SK-N-SH (cell line): ENCODE data around the gene PRKAA2.

ENCODE experiments used
- CHD2 ChIP-seq: fragments of 150-350 bp; IDR thresholded peaks from 2 replicates; pipeline ENCODE4 v1.6.1; 2018; ENCODE audit warnings: low read length; ENCODE audit not compliant: partially characterized antibody
- EP300 ChIP-seq, 2 experiments: IDR thresholded peaks; 2 replicates each; pipeline versions ENCODE4 v1.4.0 to v1.6.1; 2012; ENCODE audit warnings: borderline replicate concordance in 1 of 2, low read depth in 1 of 2, low read length in 1 of 2
- GABPA ChIP-seq: IDR thresholded peaks from 2 replicates; pipeline ENCODE4 v1.4.0; 2012; ENCODE audit warnings: low read depth, mild to moderate bottlenecking
- POLR2AphosphoS5 ChIP-seq: IDR thresholded peaks from 2 replicates; pipeline ENCODE4 v1.6.1; 2012; ENCODE audit warnings: low read depth, low read length
- RAD21 ChIP-seq: IDR thresholded peaks from 2 replicates; pipeline ENCODE4 v1.6.1; 2012; ENCODE audit warnings: mild to moderate bottlenecking, low read length
- RCOR1 ChIP-seq: fragments of 150-350 bp; IDR thresholded peaks from 2 replicates; pipeline ENCODE4 v1.6.1; 2017; ENCODE audit warnings: antibody characterized with exemption, low read length
- RXRA ChIP-seq: IDR thresholded peaks from 2 replicates; pipeline ENCODE4 v1.4.0; 2012; ENCODE audit warnings: low read depth, mild to moderate bottlenecking, borderline replicate concordance
- SMC3 ChIP-seq: IDR thresholded peaks from 2 replicates; pipeline ENCODE4 v1.6.1; 2012; ENCODE audit warnings: low read depth, low read length, improper control_type of control experiment
- TAF1 ChIP-seq: IDR thresholded peaks from 2 replicates; pipeline ENCODE4 v1.6.1; 2012; ENCODE audit warnings: low read depth, mild to moderate bottlenecking, low read length, moderate library complexity, borderline replicate concordance
- USF2 ChIP-seq: fragments of 150-350 bp; IDR thresholded peaks from 2 replicates; pipeline ENCODE4 v1.6.1; 2017; ENCODE audit warnings: antibody characterized with exemption, low read length, low read depth, borderline replicate concordance
- TF ChIP-seq, protein P1 (sequence below): fragments of 200-600 bp; sonication (generic); IDR thresholded peaks from 2 replicates; pipeline ENCODE4 v1.6.1; 2017; ENCODE audit warnings: antibody characterized with exemption, mild to moderate bottlenecking, moderate library complexity
- TF ChIP-seq, protein P2 (sequence below): IDR thresholded peaks from 2 replicates; pipeline ENCODE4 v1.4.0; 2012; ENCODE audit warnings: low read depth

DNA sequence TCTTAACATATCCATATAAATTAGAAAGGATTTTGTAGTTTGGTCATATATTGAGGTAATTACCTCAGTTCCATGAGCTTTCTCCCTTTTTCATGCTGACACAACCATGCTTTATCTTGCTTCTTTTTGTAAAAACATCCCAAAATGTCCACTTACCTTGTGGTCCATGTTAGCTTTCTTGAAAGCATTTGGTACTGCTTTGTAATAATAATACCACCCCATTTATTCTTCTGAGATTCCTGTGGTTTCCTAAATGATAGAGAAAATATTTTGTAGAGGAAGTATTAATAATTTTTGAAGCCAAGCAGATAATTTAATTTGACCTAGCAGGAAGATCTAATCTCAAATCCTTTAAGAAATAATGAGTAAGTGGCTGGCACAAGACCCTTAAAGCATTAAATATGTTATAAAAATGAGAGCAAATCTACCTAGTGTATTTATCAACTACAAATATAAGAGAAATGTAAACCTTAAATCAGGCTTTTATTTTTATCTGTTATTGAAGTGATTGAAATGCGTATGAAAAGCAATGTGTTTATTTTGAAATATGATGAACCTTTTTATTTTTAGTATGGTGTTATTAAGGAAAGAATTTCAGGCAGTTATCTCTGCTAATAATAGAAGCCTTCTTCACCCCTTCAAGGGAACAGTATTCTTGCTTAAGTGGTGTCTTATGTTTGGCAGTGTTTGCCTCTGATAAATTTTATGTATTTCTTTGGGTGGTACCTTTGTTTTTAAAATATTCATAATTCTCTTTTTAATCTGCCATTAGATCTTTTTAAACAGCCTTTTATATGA lies 9.2 kb downstream of the PRKAA2 start:
- TF ChIP-seq CHD2, result no peak
- TF ChIP-seq, protein P1, sequence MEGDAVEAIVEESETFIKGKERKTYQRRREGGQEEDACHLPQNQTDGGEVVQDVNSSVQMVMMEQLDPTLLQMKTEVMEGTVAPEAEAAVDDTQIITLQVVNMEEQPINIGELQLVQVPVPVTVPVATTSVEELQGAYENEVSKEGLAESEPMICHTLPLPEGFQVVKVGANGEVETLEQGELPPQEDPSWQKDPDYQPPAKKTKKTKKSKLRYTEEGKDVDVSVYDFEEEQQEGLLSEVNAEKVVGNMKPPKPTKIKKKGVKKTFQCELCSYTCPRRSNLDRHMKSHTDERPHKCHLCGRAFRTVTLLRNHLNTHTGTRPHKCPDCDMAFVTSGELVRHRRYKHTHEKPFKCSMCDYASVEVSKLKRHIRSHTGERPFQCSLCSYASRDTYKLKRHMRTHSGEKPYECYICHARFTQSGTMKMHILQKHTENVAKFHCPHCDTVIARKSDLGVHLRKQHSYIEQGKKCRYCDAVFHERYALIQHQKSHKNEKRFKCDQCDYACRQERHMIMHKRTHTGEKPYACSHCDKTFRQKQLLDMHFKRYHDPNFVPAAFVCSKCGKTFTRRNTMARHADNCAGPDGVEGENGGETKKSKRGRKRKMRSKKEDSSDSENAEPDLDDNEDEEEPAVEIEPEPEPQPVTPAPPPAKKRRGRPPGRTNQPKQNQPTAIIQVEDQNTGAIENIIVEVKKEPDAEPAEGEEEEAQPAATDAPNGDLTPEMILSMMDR, result no peak
- peak; percentile 24; the same call in 1 of the 2 replicates for TF ChIP-seq POLR2AphosphoS5
- no peak for TF ChIP-seq SMC3
- peak; percentile 53; the same call in 1 of the 2 replicates for TF ChIP-seq RXRA
- TF ChIP-seq USF2, result no peak
- no peak for TF ChIP-seq TAF1
- TF ChIP-seq RCOR1, result no peak
- TF ChIP-seq, protein P2, sequence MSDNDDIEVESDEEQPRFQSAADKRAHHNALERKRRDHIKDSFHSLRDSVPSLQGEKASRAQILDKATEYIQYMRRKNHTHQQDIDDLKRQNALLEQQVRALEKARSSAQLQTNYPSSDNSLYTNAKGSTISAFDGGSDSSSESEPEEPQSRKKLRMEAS, result no peak; the same call in 1 of the 2 replicates
- TF ChIP-seq GABPA, result no peak
- no peak for TF ChIP-seq RAD21
- TF ChIP-seq EP300 (IDR thresholded peaks at IDR 0.05; ENCODE audit: borderline replicate concordance in 1 of 2, low read depth in 1 of 2, low read length in 1 of 2), result peak; percentile 11 to 93; a peak in 2 of 4 replicates
